Measurements from ENCODE around the gene KPNB1. TPM values are rescaled to one million over a fixed set of nuclear protein-coding genes. Genes with fewer than 3 reads are reported as not detected.

The KPNB1 gene
- total and polyA plus RNA-seq, 4 donors, result 40.1 to 258 (median 158) TPM

GRCh38 chr17:47703191-47703591 is 53.5 kb downstream of the KPNB1 start:
- WGBS, 2 donors, result 18 to 59% methylated on average over 14 to 15 of the region's 15 CpGs
- TF ChIP-seq CTCF (IDR thresholded peaks at IDR 0.05; ENCODE audit: control extremely low read depth, extremely low read depth), result no peak
- DNase-seq, result no peak
- H3K4me1 ChIP-seq (ENCODE audit: control insufficient read depth in 5 of 5, insufficient read depth in 5 of 5, low read length in 5 of 5), result peaks cover 0 to 10% (median 5%) of the 10 kb centered on the region in 5 donors
- no peak overlapping the region for H3K4me3 ChIP-seq
- H3K27me3 ChIP-seq (ENCODE audit: control insufficient read depth in 3 of 3, insufficient read depth in 3 of 3, low read length in 2 of 3), result no peaks in the 10 kb centered on the region
- peaks cover 3 to 30% (median 17%) of the 10 kb centered on the region in 4 donors for H3K36me3 ChIP-seq (ENCODE audit: control insufficient read depth in 4 of 4, insufficient read depth in 4 of 4, low read length in 4 of 4)
- H3K9ac ChIP-seq (ENCODE audit: insufficient read depth in 1 of 2, low read length in 2 of 2), result no peak overlapping the region
- ATAC-seq (ENCODE audit: insufficient read depth, low FRiP score), result no peak
- H3K9me3 ChIP-seq (ENCODE audit: control insufficient read depth in 4 of 4, insufficient read depth in 3 of 4, low read length in 3 of 4), result no peaks in the 10 kb centered on the region
- H3K27ac ChIP-seq (ENCODE audit: low read depth in 1 of 2, low read length in 1 of 2), result no peak overlapping the region

- peaks cover 3 to 28% (median 15%) of the 10 kb centered on the region in 4 donors for H3K36me3 ChIP-seq (ENCODE audit: control insufficient read depth in 4 of 4, insufficient read depth in 4 of 4, low read length in 4 of 4)
- no peaks in the 10 kb centered on the region for H3K27me3 ChIP-seq (ENCODE audit: control insufficient read depth in 3 of 3, insufficient read depth in 3 of 3, low read length in 2 of 3)
- no peak overlapping the region for H3K4me3 ChIP-seq
- peaks cover 0 to 10% (median 5%) of the 10 kb centered on the region in 5 donors for H3K4me1 ChIP-seq (ENCODE audit: control insufficient read depth in 5 of 5, insufficient read depth in 5 of 5, low read length in 5 of 5)
- no peak overlapping the region for H3K9ac ChIP-seq (ENCODE audit: insufficient read depth in 1 of 2, low read length in 2 of 2)
- DNase-seq (no peak), ATAC-seq (ENCODE audit: insufficient read depth, low FRiP score) (no peak)
- H3K27ac ChIP-seq (ENCODE audit: low read depth in 1 of 2, low read length in 1 of 2), result no peak overlapping the region
- TF ChIP-seq CTCF (IDR thresholded peaks at IDR 0.05; ENCODE audit: control extremely low read depth, extremely low read depth), result no peak
- 79 to 85% methylated on average over 5 of the region's 5 CpGs for WGBS, 2 donors
- no peaks in the 10 kb centered on the region for H3K9me3 ChIP-seq (ENCODE audit: control insufficient read depth in 4 of 4, insufficient read depth in 3 of 4, low read length in 3 of 4)
These were observed 54.0 kb downstream of the KPNB1 start for GRCh38 chr17:47703671-47704070.

- Histone ChIP-seq H3K36me3 (ENCODE audit: control insufficient read depth in 4 of 4, insufficient read depth in 4 of 4, low read length in 4 of 4) (peaks cover 3 to 27% (median 13%) of the 10 kb centered on the region in 4 donors), H3K4me3 (no peak overlapping the region), H3K9me3 (ENCODE audit: control insufficient read depth in 4 of 4, insufficient read depth in 3 of 4, low read length in 3 of 4) (no peaks in the 10 kb centered on the region), H3K4me1 (ENCODE audit: control insufficient read depth in 5 of 5, insufficient read depth in 5 of 5, low read length in 5 of 5) (peaks cover 0 to 10% (median 5%) of the 10 kb centered on the region in 5 donors), H3K27me3 (ENCODE audit: control insufficient read depth in 3 of 3, insufficient read depth in 3 of 3, low read length in 2 of 3) (no peaks in the 10 kb centered on the region), H3K9ac (ENCODE audit: insufficient read depth in 1 of 2, low read length in 2 of 2) (no peak overlapping the region), H3K27ac (ENCODE audit: low read depth in 1 of 2, low read length in 1 of 2) (no peak overlapping the region)
- no peak for TF ChIP-seq CTCF (IDR thresholded peaks at IDR 0.05; ENCODE audit: control extremely low read depth, extremely low read depth)
- DNase-seq, result no peak
- WGBS, 2 donors, result 25 to 55% methylated on average over 14 of the region's 14 CpGs
- no peak for ATAC-seq (ENCODE audit: insufficient read depth, low FRiP score)
These were observed 54.4 kb downstream of the KPNB1 start for GRCh38 chr17:47704116-47704515.

- H3K9ac ChIP-seq (ENCODE audit: insufficient read depth in 1 of 2, low read length in 2 of 2), result no peak overlapping the region
- H3K4me3 ChIP-seq, result no peak overlapping the region
- no peak for DNase-seq
- ATAC-seq (ENCODE audit: insufficient read depth, low FRiP score), result no peak
- H3K9me3 ChIP-seq (ENCODE audit: control insufficient read depth in 4 of 4, insufficient read depth in 3 of 4, low read length in 3 of 4), result no peaks in the 10 kb centered on the region
- TF ChIP-seq CTCF (IDR thresholded peaks at IDR 0.05; ENCODE audit: control extremely low read depth, extremely low read depth), result no peak
- peaks cover 3 to 26% (median 14%) of the 10 kb centered on the region in 4 donors for H3K36me3 ChIP-seq (ENCODE audit: control insufficient read depth in 4 of 4, insufficient read depth in 4 of 4, low read length in 4 of 4)
- no peaks in the 10 kb centered on the region for H3K27me3 ChIP-seq (ENCODE audit: control insufficient read depth in 3 of 3, insufficient read depth in 3 of 3, low read length in 2 of 3)
- 69 to 70% methylated on average over 6 of the region's 6 CpGs for WGBS, 2 donors
- H3K27ac ChIP-seq (ENCODE audit: low read depth in 1 of 2, low read length in 1 of 2), result no peak overlapping the region
- H3K4me1 ChIP-seq (ENCODE audit: control insufficient read depth in 5 of 5, insufficient read depth in 5 of 5, low read length in 5 of 5), result peaks cover 0 to 10% (median 5%) of the 10 kb centered on the region in 5 donors
These were observed 55.0 kb downstream of the KPNB1 start for GRCh38 chr17:47704736-47705135.

Measured in lung (tissue), 12 donors.